GM12878 (cell line): ENCODE measurements around the gene LCE1C. TPM values are rescaled to one million over a fixed set of nuclear protein-coding genes. Genes with fewer than 3 reads are reported as not detected.

Experiments used
- ATAC-seq: fragments of 200-7000 bp; cut with Tn5 transposase; 3 replicates; pipeline ENCODE4 v1.9.1; 2020; ENCODE audit warnings: mild to moderate bottlenecking, moderate library complexity
- BruUV-seq: library from RNA; stranded (reverse); fragments of 400-500 nt; replicated peaks from 2 replicates; lab custom pipeline; 2021; lab: Mats Ljungman, UMichigan
- CTCF ChIA-PET: fragments of 300-600 bp; sonication (Branson Sonifier 250); formaldehyde crosslinking; extraction: SDS; loops from one replicate; lab custom pipeline; 2021; ENCODE audit warnings: inconsistent platforms; lab: Yijun Ruan, JAX
- POLR2A ChIA-PET: fragments of 350-600 bp; formaldehyde crosslinking; extraction: SDS; loops from one replicate; lab custom pipeline; 2021; ENCODE audit warnings: inconsistent platforms; lab: Charles Lee
- RAD21 ChIA-PET: fragments of 300-600 bp; sonication (Branson Sonifier 250); formaldehyde crosslinking; loops from one replicate; lab custom pipeline; 2023; ENCODE audit warnings: antibody characterized with exemption; ENCODE audit not compliant: unreplicated experiment; lab: Charles Lee
- SMC1A ChIA-PET: fragments of 300-600 bp; sonication (Branson Sonifier 250); formaldehyde crosslinking; loops from one replicate; lab custom pipeline; 2023; ENCODE audit not compliant: unreplicated experiment, uncharacterized antibody; lab: Charles Lee
- DNase-seq: peaks from one replicate; pipeline ENCODE4 v3.0.0-alpha.2; 2011; ENCODE audit warnings: low read depth, low spot score
- FAIRE-seq: peaks from 3 replicates; lab custom pipeline; 2011; peaks lifted over from hg19 to GRCh38; lab: Jason Lieb, UNC
- H2AFZ ChIP-seq: 2 replicates; pipeline ENCODE4 v1.6.0; 2011; ENCODE audit warnings: low read depth, low read length, control low read depth; ENCODE audit not compliant: control insufficient read depth
- H3K27ac ChIP-seq: 2 replicates; pipeline ENCODE4 v1.5.1; 2011; ENCODE audit warnings: control low read depth; ENCODE audit not compliant: control insufficient read depth, insufficient read depth
- H3K27me3 ChIP-seq, 2 experiments: replicated peaks in 1 of 2; 2 replicates each; pipeline versions ENCODE4 v1.6.0 to v1.6.1; 2011; ENCODE audit warnings: low read length in 1 of 2; ENCODE audit not compliant: control insufficient read depth in 2 of 2, insufficient read depth in 2 of 2
- H3K36me3 ChIP-seq, 2 experiments: 2 replicates each; pipeline ENCODE4 v1.5.1; 2011; ENCODE audit warnings: low read length in 1 of 2; ENCODE audit not compliant: control insufficient read depth in 2 of 2, insufficient read depth in 2 of 2
- H3K4me1 ChIP-seq: 2 replicates; pipeline ENCODE4 v1.6.1; 2011; ENCODE audit warnings: mild to moderate bottlenecking, low read length, moderate library complexity, mixed read lengths; ENCODE audit not compliant: control insufficient read depth, insufficient read depth
- H3K4me2 ChIP-seq: 2 replicates; pipeline ENCODE4 v1.6.0; 2011; ENCODE audit warnings: control low read depth; ENCODE audit not compliant: control insufficient read depth, insufficient read depth
- H3K4me3 ChIP-seq: fragments of 200-600 bp; sonication (generic); 2 replicates; pipeline ENCODE4 v1.5.1; 2016
- H3K79me2 ChIP-seq: 2 replicates; pipeline ENCODE4 v1.6.0; 2011; ENCODE audit warnings: low read length; ENCODE audit not compliant: control insufficient read depth, insufficient read depth
- H3K9ac ChIP-seq: 2 replicates; pipeline ENCODE4 v1.8.0; 2011; ENCODE audit warnings: low read length, control low read depth, mixed read lengths; ENCODE audit not compliant: control insufficient read depth, insufficient read depth
- H3K9me3 ChIP-seq: replicated peaks from 3 replicates; pipeline ENCODE4 v1.5.1; 2011; ENCODE audit warnings: mild to moderate bottlenecking, low read length; ENCODE audit not compliant: control insufficient read depth, insufficient read depth
- H4K20me1 ChIP-seq: 2 replicates; pipeline ENCODE4 v1.6.0; 2011; ENCODE audit not compliant: control insufficient read depth, insufficient read depth
- NFYA ChIP-seq: IDR thresholded peaks from 2 replicates; pipeline ENCODE4 v1.6.1; 2011; ENCODE audit warnings: low read depth, mild to moderate bottlenecking, low read length, improper control_type of control experiment, borderline replicate concordance
- TBL1XR1 ChIP-seq: IDR thresholded peaks from 2 replicates; pipeline ENCODE4 v1.6.1; 2012; ENCODE audit warnings: low read depth, low read length, improper control_type of control experiment
- ZBTB33 ChIP-seq: fragments of 450-650 bp; IDR thresholded peaks from 2 replicates; pipeline ENCODE4 v1.6.1; 2017; ENCODE audit warnings: mild to moderate bottlenecking
- ZNF592 ChIP-seq: fragments of 450-650 bp; IDR thresholded peaks from 2 replicates; pipeline ENCODE4 v1.6.1; 2017; ENCODE audit warnings: mild to moderate bottlenecking, moderate library complexity
- WGBS: methylation state at CpG from one replicate; pipeline ENCODE4 v1.1.6; 2016; ENCODE audit warnings: low lambda C conversion rate; ENCODE audit not compliant: insufficient replicate concordance, insufficient coverage; ENCODE audit errors: missing lambda C conversion rate; 5-methylcytosine and 5-hydroxymethylcytosine counted together
- in situ Hi-C: fragments of 300-500 bp; cut with MboI; formaldehyde crosslinking; loops from 9 replicates; pipeline ENCODE4 v1.14.3; 2018; ENCODE audit warnings: mixed read lengths
- intact Hi-C: fragments of 100-400 bp; cut with micrococcal nuclease; formaldehyde crosslinking; loops from one replicate; pipeline ENCODE4 v1.14.2; 2022; ENCODE audit not compliant: unreplicated experiment
- polyA plus RNA-seq, 11 experiments: library from polyadenylated mRNA; depleted of rRNA in 4 of 11; unstranded in 6 of 11; stranded (reverse) in 5 of 11; fragments of >200 nt; fragmentation: Nextera tagmentation in 4 of 11; fragmentation: Illumina TruSeq in 1 of 11; extraction: Ambion mirVana in 4 of 11; extraction: Trizol in 1 of 11; gene quantifications; 1 replicate in 1 of 11; 2 replicates in 10 of 11; pipeline versions ENCODE4 v1.2.1 to v1.2.3, GENCODE V29; 2011 to 2016; ENCODE audit warnings: inconsistent platforms in 2 of 11, missing spikeins in 2 of 11, low read depth in 1 of 11
- total RNA-seq, 4 experiments: library from RNA; depleted of rRNA in 3 of 4; stranded (reverse); fragments of >200 nt in 3 of 4; fragmentation: Illumina TruSeq in 1 of 4; extraction: Trizol in 1 of 4; gene quantifications; 2 replicates each; pipeline versions ENCODE4 v1.2.1 to v1.2.3, GENCODE V29; 2013 to 2021
- TF ChIP-seq, protein P1 (sequence below): fragments of 450-650 bp; IDR thresholded peaks from 2 replicates; pipeline ENCODE4 v1.6.1; 2017; ENCODE audit warnings: low read depth, mild to moderate bottlenecking, moderate library complexity
- TF ChIP-seq, protein P2 (sequence below): fragments of 450-650 bp; IDR thresholded peaks from 2 replicates; pipeline ENCODE4 v1.6.1; 2016; ENCODE audit warnings: mild to moderate bottlenecking, moderate library complexity, borderline replicate concordance

Gene LCE1C
- total and polyA plus RNA-seq, 10 of the 15 experiments (the other 5 are each of a cell fraction or from before 2014, with no cell fraction given), result 0.15 to 4.1 (median 1.4) TPM; not detected in 4

GRCh38 chr1:152759453-152760173 lies 46.8 kb downstream of the LCE1C start (continued):
- TF ChIP-seq ZBTB33, result no peak
- TF ChIP-seq, protein P1, sequence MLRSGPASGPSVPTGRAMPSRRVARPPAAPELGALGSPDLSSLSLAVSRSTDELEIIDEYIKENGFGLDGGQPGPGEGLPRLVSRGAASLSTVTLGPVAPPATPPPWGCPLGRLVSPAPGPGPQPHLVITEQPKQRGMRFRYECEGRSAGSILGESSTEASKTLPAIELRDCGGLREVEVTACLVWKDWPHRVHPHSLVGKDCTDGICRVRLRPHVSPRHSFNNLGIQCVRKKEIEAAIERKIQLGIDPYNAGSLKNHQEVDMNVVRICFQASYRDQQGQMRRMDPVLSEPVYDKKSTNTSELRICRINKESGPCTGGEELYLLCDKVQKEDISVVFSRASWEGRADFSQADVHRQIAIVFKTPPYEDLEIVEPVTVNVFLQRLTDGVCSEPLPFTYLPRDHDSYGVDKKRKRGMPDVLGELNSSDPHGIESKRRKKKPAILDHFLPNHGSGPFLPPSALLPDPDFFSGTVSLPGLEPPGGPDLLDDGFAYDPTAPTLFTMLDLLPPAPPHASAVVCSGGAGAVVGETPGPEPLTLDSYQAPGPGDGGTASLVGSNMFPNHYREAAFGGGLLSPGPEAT, result no peak
- TF ChIP-seq TBL1XR1, result no peak
- TF ChIP-seq NFYA, result no peak

DNA sequence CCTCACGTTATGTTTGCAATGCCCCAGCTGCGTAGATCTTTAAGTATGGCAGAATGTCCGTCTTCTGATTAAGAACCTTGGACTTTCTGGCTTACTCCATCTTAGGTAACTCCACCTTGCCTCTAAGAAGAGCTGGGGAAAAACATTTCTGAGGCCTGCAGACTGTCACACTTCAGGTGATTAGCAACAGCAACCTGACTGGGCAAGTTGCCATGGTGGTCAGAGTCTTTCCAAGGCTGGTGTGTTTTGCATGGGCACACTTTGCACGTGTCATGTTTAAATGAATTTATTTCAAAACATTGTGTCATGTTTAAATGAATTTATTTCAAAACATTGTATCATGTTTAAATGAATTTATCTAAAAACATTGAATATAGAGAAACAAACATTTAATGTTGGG lies 47.8 kb downstream of the LCE1C start:
- H4K20me1 ChIP-seq, result no peaks in the 10 kb centered on the region
- no peak overlapping the region for H3K27ac ChIP-seq
- FAIRE-seq, result no peak
- BruUV-seq, result no TSS peak
- WGBS, result 0% methylated on average over 4 of the region's 4 CpGs
- no peak overlapping the region for H3K4me3 ChIP-seq
- ATAC-seq, result no peak
- H3K79me2 ChIP-seq, result no peaks in the 10 kb centered on the region
- in situ Hi-C loops, result no loop called here
- ChIA-PET SMC1A (no interaction called here), CTCF (no interaction called here), POLR2A (no interaction called here), RAD21 (no interaction called here)
- H3K4me1 ChIP-seq, result no peaks in the 10 kb centered on the region
- no peaks in the 10 kb centered on the region for H3K27me3 ChIP-seq
- no peak overlapping the region for H3K4me2 ChIP-seq
- no peak overlapping the region for H2AFZ ChIP-seq
- no peak for DNase-seq
- no peak overlapping the region for H3K9ac ChIP-seq
- intact Hi-C loops, result no loop called here
- H3K36me3 ChIP-seq, result no peaks in the 10 kb centered on the region
- H3K9me3 ChIP-seq, result no peaks in the 10 kb centered on the region
- no peak for TF ChIP-seq ZNF592
- TF ChIP-seq, protein P2, sequence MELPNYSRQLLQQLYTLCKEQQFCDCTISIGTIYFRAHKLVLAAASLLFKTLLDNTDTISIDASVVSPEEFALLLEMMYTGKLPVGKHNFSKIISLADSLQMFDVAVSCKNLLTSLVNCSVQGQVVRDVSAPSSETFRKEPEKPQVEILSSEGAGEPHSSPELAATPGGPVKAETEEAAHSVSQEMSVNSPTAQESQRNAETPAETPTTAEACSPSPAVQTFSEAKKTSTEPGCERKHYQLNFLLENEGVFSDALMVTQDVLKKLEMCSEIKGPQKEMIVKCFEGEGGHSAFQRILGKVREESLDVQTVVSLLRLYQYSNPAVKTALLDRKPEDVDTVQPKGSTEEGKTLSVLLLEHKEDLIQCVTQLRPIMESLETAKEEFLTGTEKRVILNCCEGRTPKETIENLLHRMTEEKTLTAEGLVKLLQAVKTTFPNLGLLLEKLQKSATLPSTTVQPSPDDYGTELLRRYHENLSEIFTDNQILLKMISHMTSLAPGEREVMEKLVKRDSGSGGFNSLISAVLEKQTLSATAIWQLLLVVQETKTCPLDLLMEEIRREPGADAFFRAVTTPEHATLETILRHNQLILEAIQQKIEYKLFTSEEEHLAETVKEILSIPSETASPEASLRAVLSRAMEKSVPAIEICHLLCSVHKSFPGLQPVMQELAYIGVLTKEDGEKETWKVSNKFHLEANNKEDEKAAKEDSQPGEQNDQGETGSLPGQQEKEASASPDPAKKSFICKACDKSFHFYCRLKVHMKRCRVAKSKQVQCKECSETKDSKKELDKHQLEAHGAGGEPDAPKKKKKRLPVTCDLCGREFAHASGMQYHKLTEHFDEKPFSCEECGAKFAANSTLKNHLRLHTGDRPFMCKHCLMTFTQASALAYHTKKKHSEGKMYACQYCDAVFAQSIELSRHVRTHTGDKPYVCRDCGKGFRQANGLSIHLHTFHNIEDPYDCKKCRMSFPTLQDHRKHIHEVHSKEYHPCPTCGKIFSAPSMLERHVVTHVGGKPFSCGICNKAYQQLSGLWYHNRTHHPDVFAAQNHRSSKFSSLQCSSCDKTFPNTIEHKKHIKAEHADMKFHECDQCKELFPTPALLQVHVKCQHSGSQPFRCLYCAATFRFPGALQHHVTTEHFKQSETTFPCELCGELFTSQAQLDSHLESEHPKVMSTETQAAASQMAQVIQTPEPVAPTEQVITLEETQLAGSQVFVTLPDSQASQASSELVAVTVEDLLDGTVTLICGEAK, result no peak
